ES-I3 (cell line): Measurements from ENCODE around the gene SLC17A8.

Experiments used
- H3K36me3 ChIP-seq: 2 replicates; pipeline ENCODE4 v1.6.1; 2013; ENCODE audit warnings: mild to moderate bottlenecking, low read length, control low read depth, moderate library complexity; ENCODE audit not compliant: insufficient read depth
- H3K4me1 ChIP-seq: 2 replicates; pipeline ENCODE4 v1.6.1; 2013; ENCODE audit warnings: mild to moderate bottlenecking, control low read depth, low read length; ENCODE audit not compliant: insufficient read depth
- H3K9ac ChIP-seq: 2 replicates; pipeline ENCODE4 v1.6.1; 2013; ENCODE audit warnings: low read depth, mild to moderate bottlenecking, low read length, moderate library complexity
- H3K9me3 ChIP-seq: 2 replicates; pipeline ENCODE4 v1.6.1; 2013; ENCODE audit warnings: mild to moderate bottlenecking, low read length, moderate library complexity; ENCODE audit not compliant: control insufficient read depth, insufficient read depth

Gene SLC17A8

GRCh38 chr12:100383586-100384558 lies 27.0 kb downstream of the SLC17A8 start:
- Histone ChIP-seq H3K4me1 (no peaks in the 10 kb centered on the region), H3K9ac (no peak overlapping the region), H3K9me3 (no peaks in the 10 kb centered on the region), H3K36me3 (no peaks in the 10 kb centered on the region)

GRCh38 chr12:100384559-100384935 lies 27.7 kb downstream of the SLC17A8 start:
- Histone ChIP-seq H3K9me3 (no peaks in the 10 kb centered on the region), H3K9ac (no peak overlapping the region), H3K4me1 (no peaks in the 10 kb centered on the region), H3K36me3 (no peaks in the 10 kb centered on the region)

- Histone ChIP-seq H3K9me3 (no peaks in the 10 kb centered on the region), H3K36me3 (no peaks in the 10 kb centered on the region)
Observed at GRCh38 chr12:100388382-100388781, 31.5 kb downstream of the SLC17A8 start.

GRCh38 chr12:100391856-100392255 lies 35.0 kb downstream of the SLC17A8 start:
- H3K9me3 ChIP-seq: no peaks in the 10 kb centered on the region
- no peaks in the 10 kb centered on the region for H3K36me3 ChIP-seq
- H3K9ac ChIP-seq: no peak overlapping the region
- no peaks in the 10 kb centered on the region for H3K4me1 ChIP-seq

More at GRCh38 chr12:100388382-100388781, 31.5 kb downstream of the SLC17A8 start:
- Histone ChIP-seq H3K9ac (no peak overlapping the region), H3K4me1 (no peaks in the 10 kb centered on the region)

GRCh38 chr12:100393200-100393599 lies 36.3 kb downstream of the SLC17A8 start:
- Histone ChIP-seq H3K9ac (no peak overlapping the region), H3K4me1 (no peaks in the 10 kb centered on the region), H3K36me3 (no peaks in the 10 kb centered on the region), H3K9me3 (no peaks in the 10 kb centered on the region)

GRCh38 chr12:100395811-100396210 lies 38.9 kb downstream of the SLC17A8 start:
- Histone ChIP-seq H3K9ac (no peak overlapping the region), H3K4me1 (peaks cover 8% of the 10 kb centered on the region; the same call in 1 of the 2 replicates), H3K36me3 (no peaks in the 10 kb centered on the region), H3K9me3 (peaks cover 4% of the 10 kb centered on the region; the same call in 1 of the 2 replicates)

GRCh38 chr12:100398307-100398706 lies 41.4 kb downstream of the SLC17A8 start:
- H3K9ac ChIP-seq: no peak overlapping the region
- H3K9me3 ChIP-seq: peaks cover 4% of the 10 kb centered on the region; the same call in 1 of the 2 replicates
- H3K4me1 ChIP-seq: peaks cover 8% of the 10 kb centered on the region; the same call in 1 of the 2 replicates
- no peaks in the 10 kb centered on the region for H3K36me3 ChIP-seq

- H3K36me3 ChIP-seq: no peaks in the 10 kb centered on the region
Observed at GRCh38 chr12:100399095-100399494, 42.2 kb downstream of the SLC17A8 start.

GRCh38 chr12:100401660-100402059 lies 44.8 kb downstream of the SLC17A8 start:
- H3K9me3 ChIP-seq: peaks cover 4% of the 10 kb centered on the region; the same call in 1 of the 2 replicates
- no peak overlapping the region for H3K9ac ChIP-seq
- no peaks in the 10 kb centered on the region for H3K36me3 ChIP-seq
- H3K4me1 ChIP-seq: peaks cover 8% of the 10 kb centered on the region; the same call in 1 of the 2 replicates

More at GRCh38 chr12:100399095-100399494, 42.2 kb downstream of the SLC17A8 start:
- Histone ChIP-seq H3K9me3 (peaks cover 4% of the 10 kb centered on the region; the same call in 1 of the 2 replicates), H3K4me1 (peaks cover 8% of the 10 kb centered on the region; the same call in 1 of the 2 replicates), H3K9ac (no peak overlapping the region)

- Histone ChIP-seq H3K4me1 (peaks cover 8% of the 10 kb centered on the region; the same call in 1 of the 2 replicates), H3K9ac (no peak overlapping the region), H3K9me3 (peaks cover 4% of the 10 kb centered on the region; the same call in 1 of the 2 replicates), H3K36me3 (no peaks in the 10 kb centered on the region)
Observed at GRCh38 chr12:100402763-100403162, 45.9 kb downstream of the SLC17A8 start.

GRCh38 chr12:100403446-100403845 lies 46.6 kb downstream of the SLC17A8 start:
- H3K9ac ChIP-seq: no peak overlapping the region
- H3K9me3 ChIP-seq: peaks cover 4% of the 10 kb centered on the region; the same call in 1 of the 2 replicates
- no peaks in the 10 kb centered on the region for H3K36me3 ChIP-seq
- peaks cover 8% of the 10 kb centered on the region; the same call in 1 of the 2 replicates for H3K4me1 ChIP-seq

GRCh38 chr12:100404769-100405407 lies 48.0 kb downstream of the SLC17A8 start:
- H3K9ac ChIP-seq: no peak overlapping the region
- peaks cover 8% of the 10 kb centered on the region; the same call in 1 of the 2 replicates for H3K4me1 ChIP-seq
- H3K36me3 ChIP-seq: no peaks in the 10 kb centered on the region
- H3K9me3 ChIP-seq: peaks cover 3% of the 10 kb centered on the region; the same call in 1 of the 2 replicates

- no peak overlapping the region for H3K9ac ChIP-seq
- no peaks in the 10 kb centered on the region for H3K36me3 ChIP-seq
- peaks cover 5% of the 10 kb centered on the region; the same call in 1 of the 2 replicates for H3K4me1 ChIP-seq
- H3K9me3 ChIP-seq: no peaks in the 10 kb centered on the region
Observed at GRCh38 chr12:100413001-100413400, 56.1 kb downstream of the SLC17A8 start.

GRCh38 chr12:100414739-100415138 lies 57.9 kb downstream of the SLC17A8 start:
- Histone ChIP-seq H3K9me3 (no peaks in the 10 kb centered on the region), H3K36me3 (no peaks in the 10 kb centered on the region), H3K4me1 (peaks cover 5% of the 10 kb centered on the region; the same call in 1 of the 2 replicates), H3K9ac (no peak overlapping the region)
